Esophagus squamous epithelium (tissue), 5 donors: ENCODE data around the gene COPS6. TPM values are rescaled to one million over a fixed set of nuclear protein-coding genes. Genes with fewer than 3 reads are reported as not detected.

Experiments
- DNase-seq: peaks from one replicate; lab custom pipeline; 2025; lab: John Stamatoyannopoulos, UW
- H3K27ac ChIP-seq, 4 donors: fragments of 200-600 bp; sonication (generic); one replicate each; pipeline ENCODE4 v1.5.1; 2016 to 2019; ENCODE audit warnings: mild to moderate bottlenecking in 1 of 4
- H3K27me3 ChIP-seq, 4 donors: fragments of 200-600 bp; sonication (generic); 1 replicate in 3 of 4; 2 replicates in 1 of 4; pipeline versions ENCODE4 v1.5.1 to v1.6.0; 2017 to 2021; ENCODE audit warnings: antibody characterized with exemption in 1 of 4
- H3K36me3 ChIP-seq, 3 donors: fragments of 200-600 bp; sonication (generic); one replicate each; pipeline ENCODE4 v1.5.1; 2016 to 2019
- H3K4me1 ChIP-seq, 3 donors: fragments of 200-600 bp; sonication (generic); one replicate each; pipeline ENCODE4 v1.5.1; 2017 to 2019
- H3K4me3 ChIP-seq, 4 donors: fragments of 200-600 bp; sonication (generic); 1 replicate in 3 of 4; 2 replicates in 1 of 4; pipeline ENCODE4 v1.5.1; 2016 to 2019; ENCODE audit warnings: mild to moderate bottlenecking in 2 of 4, moderate library complexity in 1 of 4
- H3K9me3 ChIP-seq, 3 donors: fragments of 200-600 bp; sonication (generic); one replicate each; pipeline ENCODE4 v1.5.1; 2016 to 2019
- POLR2A ChIP-seq, 4 donors: fragments of 450-650 bp; IDR thresholded peaks; one replicate each; pipeline ENCODE4 v1.6.1; 2017; ENCODE audit warnings: antibody characterized with exemption in 4 of 4, mild to moderate bottlenecking in 4 of 4, moderate library complexity in 3 of 4
- WGBS, 2 donors: methylation state at CpG; one replicate each; pipeline ENCODE4 v1.1.5; 2018; 5-methylcytosine and 5-hydroxymethylcytosine counted together
- intact Hi-C: fragments of 100-400 bp; cut with DNase I; formaldehyde crosslinking; loops from one replicate; pipeline ENCODE4 v1.15.0; 2022
- total RNA-seq, 4 donors: library from RNA; depleted of rRNA; stranded (reverse); fragments of >200 nt; gene quantifications; one replicate each; pipeline ENCODE4 v1.1.0, GENCODE V29; 2016
- TF ChIP-seq, protein P1 (sequence below), 6 experiments: fragments of 450-650 bp in 4 of 6; fragments of 200-600 bp in 2 of 6; sonication (generic) in 2 of 6; IDR thresholded peaks; one replicate each; pipeline ENCODE4 v1.5.1; 2016 to 2019; ENCODE audit warnings: antibody characterized with exemption in 6 of 6, mild to moderate bottlenecking in 4 of 6, moderate library complexity in 4 of 6
- donor health status: DM: yes; HTN: yes; CAD: no.

COPS6 gene
- total RNA-seq, 4 donors from 2014 or later: 50.6 to 68.0 (median 62.2) TPM

DNA sequence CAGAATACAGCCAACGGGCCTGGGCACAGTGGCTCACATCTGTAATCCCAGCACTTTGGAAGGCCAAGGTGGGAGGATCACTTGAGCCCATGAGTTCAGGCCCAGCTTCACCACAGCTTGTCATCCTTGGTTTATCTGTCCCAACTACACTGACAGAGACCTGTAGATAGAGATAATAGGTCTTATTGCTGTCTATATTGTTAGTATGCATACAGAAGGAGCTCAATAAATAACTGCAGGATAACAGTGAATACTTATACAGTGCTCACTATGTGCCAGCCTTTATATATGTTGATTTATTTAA lies 31.9 kb downstream of the COPS6 start:
- TF ChIP-seq, protein P1, sequence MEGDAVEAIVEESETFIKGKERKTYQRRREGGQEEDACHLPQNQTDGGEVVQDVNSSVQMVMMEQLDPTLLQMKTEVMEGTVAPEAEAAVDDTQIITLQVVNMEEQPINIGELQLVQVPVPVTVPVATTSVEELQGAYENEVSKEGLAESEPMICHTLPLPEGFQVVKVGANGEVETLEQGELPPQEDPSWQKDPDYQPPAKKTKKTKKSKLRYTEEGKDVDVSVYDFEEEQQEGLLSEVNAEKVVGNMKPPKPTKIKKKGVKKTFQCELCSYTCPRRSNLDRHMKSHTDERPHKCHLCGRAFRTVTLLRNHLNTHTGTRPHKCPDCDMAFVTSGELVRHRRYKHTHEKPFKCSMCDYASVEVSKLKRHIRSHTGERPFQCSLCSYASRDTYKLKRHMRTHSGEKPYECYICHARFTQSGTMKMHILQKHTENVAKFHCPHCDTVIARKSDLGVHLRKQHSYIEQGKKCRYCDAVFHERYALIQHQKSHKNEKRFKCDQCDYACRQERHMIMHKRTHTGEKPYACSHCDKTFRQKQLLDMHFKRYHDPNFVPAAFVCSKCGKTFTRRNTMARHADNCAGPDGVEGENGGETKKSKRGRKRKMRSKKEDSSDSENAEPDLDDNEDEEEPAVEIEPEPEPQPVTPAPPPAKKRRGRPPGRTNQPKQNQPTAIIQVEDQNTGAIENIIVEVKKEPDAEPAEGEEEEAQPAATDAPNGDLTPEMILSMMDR (IDR thresholded peaks at IDR 0.05): no peak
- no peak for TF ChIP-seq POLR2A (IDR thresholded peaks at IDR 0.05)
- WGBS, 2 donors: 18 to 40% methylated on average over 1 of the region's 1 CpG
- Histone ChIP-seq H3K27ac (peak overlapping the region in 3 of 4 donors; percentile 82 to 95 (median 94)), H3K4me1 (peaks cover 22 to 65% (median 24%) of the 10 kb centered on the region in 3 donors), H3K27me3 (no peaks in the 10 kb centered on the region), H3K9me3 (no peaks in the 10 kb centered on the region), H3K4me3 (peak overlapping the region in 2 of 4 donors; percentile 72 to 89), H3K36me3 (peaks cover 0 to 16% (median 0%) of the 10 kb centered on the region in 3 donors)
- intact Hi-C loops: no loop called here
- DNase-seq: no peak

DNA sequence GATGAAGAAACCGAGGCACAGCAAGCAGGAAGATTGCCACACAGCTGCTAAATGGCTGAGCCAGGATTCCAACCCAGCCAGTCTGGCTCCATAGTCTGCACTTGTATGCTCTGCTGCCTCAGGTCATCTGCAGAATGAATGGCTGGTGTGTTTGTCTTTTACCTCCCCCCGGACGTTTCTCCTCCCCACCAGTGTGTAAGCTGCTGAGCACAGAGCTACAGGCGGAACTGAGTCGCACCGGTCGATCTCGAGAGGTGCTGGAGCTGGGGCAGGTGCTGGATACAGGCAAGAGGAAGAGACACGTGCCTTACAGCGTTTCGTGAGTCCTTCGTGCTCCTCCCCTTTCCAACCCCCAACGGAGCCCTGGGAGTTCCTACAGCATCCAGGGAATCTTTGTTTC lies 33.3 kb downstream of the COPS6 start:
- intact Hi-C loops: no loop called here
- DNase-seq: no peak
- TF ChIP-seq POLR2A (IDR thresholded peaks at IDR 0.05): no peak
- TF ChIP-seq, protein P1 (IDR thresholded peaks at IDR 0.05): no peak

DNA sequence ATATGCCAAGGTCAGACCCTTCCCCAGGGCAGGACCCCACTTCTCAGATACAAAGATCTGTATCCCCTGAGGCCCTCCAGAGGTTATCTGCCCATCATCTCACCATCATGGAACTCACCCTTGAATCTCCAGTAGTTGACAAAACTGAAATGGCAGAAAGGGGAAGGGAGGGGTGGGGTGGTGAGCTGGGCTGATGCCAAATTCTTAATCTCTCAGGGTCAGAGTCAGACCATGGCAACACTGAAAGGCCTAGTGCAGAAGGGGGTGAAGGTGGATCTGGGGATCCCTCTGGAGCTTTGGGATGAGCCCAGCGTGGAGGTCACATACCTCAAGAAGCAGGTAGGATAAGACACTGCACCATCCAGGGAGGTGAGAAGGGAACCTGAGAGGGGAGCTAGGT lies 33.8 kb downstream of the COPS6 start:
- WGBS, 2 donors: 92 to 100% methylated on average over 1 of the region's 1 CpG
- Histone ChIP-seq H3K27ac (no peak overlapping the region), H3K4me3 (no peak overlapping the region), H3K36me3 (peaks cover 0 to 16% (median 0%) of the 10 kb centered on the region in 3 donors), H3K9me3 (no peaks in the 10 kb centered on the region), H3K27me3 (no peaks in the 10 kb centered on the region), H3K4me1 (peaks cover 28 to 74% (median 30%) of the 10 kb centered on the region in 3 donors)
- no peak for DNase-seq
- TF ChIP-seq, protein P1 (IDR thresholded peaks at IDR 0.05): no peak
- no peak for TF ChIP-seq POLR2A (IDR thresholded peaks at IDR 0.05)
- intact Hi-C loops: no loop called here

More for the DNA sequence above, 33.3 kb downstream of the COPS6 start:
- Histone ChIP-seq H3K4me3 (no peak overlapping the region), H3K27ac (peak overlapping the region in 2 of 4 donors; percentile 13 to 21), H3K36me3 (peaks cover 0 to 16% (median 0%) of the 10 kb centered on the region in 3 donors), H3K4me1 (peaks cover 28 to 73% (median 30%) of the 10 kb centered on the region in 3 donors), H3K9me3 (no peaks in the 10 kb centered on the region), H3K27me3 (no peaks in the 10 kb centered on the region)
- 25 to 84% methylated on average over 6 to 13 of the region's 13 CpGs for WGBS, 2 donors

DNA sequence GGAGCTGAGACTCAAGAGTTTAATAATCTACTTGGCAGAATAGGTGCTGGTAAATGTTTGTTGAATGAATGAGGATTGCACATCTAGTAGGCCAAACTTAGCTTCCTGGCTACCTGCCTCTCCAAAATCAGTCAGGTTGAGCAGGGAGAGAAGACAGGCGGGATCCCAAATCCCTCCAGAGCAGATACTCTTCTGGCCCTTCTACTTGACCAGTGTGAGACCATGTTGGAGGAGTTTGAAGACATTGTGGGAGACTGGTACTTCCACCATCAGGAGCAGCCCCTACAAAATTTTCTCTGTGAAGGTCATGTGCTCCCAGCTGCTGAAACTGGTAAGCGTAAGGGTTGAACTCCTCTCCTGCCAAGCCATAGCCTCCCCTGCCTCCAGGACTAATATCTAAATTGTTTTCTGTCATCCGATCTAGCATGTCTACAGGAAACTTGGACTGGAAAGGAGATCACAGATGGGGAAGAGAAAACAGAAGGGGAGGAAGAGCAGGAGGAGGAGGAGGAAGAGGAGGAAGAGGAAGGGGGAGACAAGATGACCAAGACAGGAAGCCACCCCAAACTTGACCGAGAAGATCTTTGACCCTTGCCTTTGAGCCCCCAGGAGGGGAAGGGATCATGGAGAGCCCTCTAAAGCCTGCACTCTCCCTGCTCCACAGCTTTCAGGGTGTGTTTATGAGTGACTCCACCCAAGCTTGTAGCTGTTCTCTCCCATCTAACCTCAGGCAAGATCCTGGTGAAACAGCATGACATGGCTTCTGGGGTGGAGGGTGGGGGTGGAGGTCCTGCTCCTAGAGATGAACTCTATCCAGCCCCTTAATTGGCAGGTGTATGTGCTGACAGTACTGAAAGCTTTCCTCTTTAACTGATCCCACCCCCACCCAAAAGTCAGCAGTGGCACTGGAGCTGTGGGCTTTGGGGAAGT lies 35.8 kb downstream of the COPS6 start:
- peaks cover 33 to 78% (median 35%) of the 10 kb centered on the region in 3 donors for H3K4me1 ChIP-seq
- no peak overlapping the region for H3K4me3 ChIP-seq
- WGBS, 2 donors: 72 to 77% methylated on average over 4 of the region's 4 CpGs
- no peaks in the 10 kb centered on the region for H3K9me3 ChIP-seq
- peaks cover 0 to 16% (median 0%) of the 10 kb centered on the region in 3 donors for H3K36me3 ChIP-seq
- H3K27me3 ChIP-seq: no peaks in the 10 kb centered on the region
- no peak for DNase-seq
- intact Hi-C loops: no loop called here
- no peak for TF ChIP-seq POLR2A (IDR thresholded peaks at IDR 0.05)
- TF ChIP-seq, protein P1 (IDR thresholded peaks at IDR 0.05): no peak
- peak overlapping the region in 3 of 4 donors; percentile 92 to 99 (median 97) for H3K27ac ChIP-seq
